ENCODE measurements around the gene MYL5.

- TF ChIP-seq GATA3 (IDR thresholded peaks at IDR 0.05; ENCODE audit: low read depth, low read length) (no peak), GATA2 (IDR thresholded peaks at IDR 0.05; ENCODE audit: low read depth, low read length) (no peak)
Measured at GRCh38 chr4:661881-662761, 12.2 kb upstream of the MYL5 start.
